ENCODE results near the gene GUCY1B1.

DNA sequence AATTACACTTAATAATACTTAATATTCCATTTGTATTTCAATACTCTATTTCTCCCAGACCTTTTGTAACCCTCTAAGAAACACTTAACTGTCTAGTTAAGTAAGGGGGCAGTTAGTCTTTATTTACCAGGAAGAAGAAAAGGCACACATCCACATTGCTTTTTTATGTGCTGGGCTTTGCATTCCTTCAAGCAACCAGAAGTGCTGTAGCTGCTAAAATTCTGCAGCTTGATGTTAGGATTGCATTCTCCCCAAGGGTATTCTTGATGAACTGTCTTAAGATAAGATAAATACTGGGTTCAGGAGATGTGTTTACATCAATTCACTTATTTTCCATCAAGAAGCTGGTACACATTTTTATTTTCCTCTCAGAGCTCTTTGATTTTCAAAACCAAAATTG is 83.3 kb downstream of the GUCY1B1 start:
- TF ChIP-seq, protein P1, sequence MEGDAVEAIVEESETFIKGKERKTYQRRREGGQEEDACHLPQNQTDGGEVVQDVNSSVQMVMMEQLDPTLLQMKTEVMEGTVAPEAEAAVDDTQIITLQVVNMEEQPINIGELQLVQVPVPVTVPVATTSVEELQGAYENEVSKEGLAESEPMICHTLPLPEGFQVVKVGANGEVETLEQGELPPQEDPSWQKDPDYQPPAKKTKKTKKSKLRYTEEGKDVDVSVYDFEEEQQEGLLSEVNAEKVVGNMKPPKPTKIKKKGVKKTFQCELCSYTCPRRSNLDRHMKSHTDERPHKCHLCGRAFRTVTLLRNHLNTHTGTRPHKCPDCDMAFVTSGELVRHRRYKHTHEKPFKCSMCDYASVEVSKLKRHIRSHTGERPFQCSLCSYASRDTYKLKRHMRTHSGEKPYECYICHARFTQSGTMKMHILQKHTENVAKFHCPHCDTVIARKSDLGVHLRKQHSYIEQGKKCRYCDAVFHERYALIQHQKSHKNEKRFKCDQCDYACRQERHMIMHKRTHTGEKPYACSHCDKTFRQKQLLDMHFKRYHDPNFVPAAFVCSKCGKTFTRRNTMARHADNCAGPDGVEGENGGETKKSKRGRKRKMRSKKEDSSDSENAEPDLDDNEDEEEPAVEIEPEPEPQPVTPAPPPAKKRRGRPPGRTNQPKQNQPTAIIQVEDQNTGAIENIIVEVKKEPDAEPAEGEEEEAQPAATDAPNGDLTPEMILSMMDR (conservative IDR thresholded peaks at IDR 0.05 in 1 of 2, IDR thresholded peaks at IDR 0.05 in 1 of 2; ENCODE audit: low read depth in 1 of 2, low read length in 2 of 2) = no peak
- no peak for TF ChIP-seq EZH2 (IDR thresholded peaks at IDR 0.05; ENCODE audit: low read length, missing control alignments)

All from fibroblast of lung (primary cell).